Measurements from ENCODE around the gene DNAJC11. TPM values are rescaled to one million over a fixed set of nuclear protein-coding genes. Genes with fewer than 3 reads are reported as not detected.

Gene DNAJC11
- total RNA-seq, 1 donor from 2014 or later: 36.4 TPM

DNA sequence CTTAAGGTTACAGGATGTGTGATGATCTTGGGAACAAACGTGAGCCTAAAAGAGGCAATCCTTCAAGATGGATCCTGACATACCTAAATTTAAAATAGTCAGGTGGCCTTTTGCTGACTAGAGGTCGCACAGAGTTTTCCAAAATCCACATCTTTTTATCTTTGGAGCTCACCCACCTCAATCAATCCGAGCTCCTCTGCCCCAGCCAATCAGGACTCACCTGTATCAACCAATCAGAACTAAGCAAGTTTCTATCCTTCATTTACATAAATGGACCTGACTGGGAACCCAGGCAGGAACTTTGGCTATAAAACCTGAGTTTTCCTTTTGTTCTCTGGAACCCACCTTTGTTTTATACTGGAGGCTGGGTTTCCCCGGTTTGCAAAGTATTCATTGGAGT lies 16.2 kb downstream of the DNAJC11 start:
- Histone ChIP-seq H3K36me3 (peaks cover 6% of the 10 kb centered on the region), H3K4me3 (no peak overlapping the region), H3K9me3 (no peaks in the 10 kb centered on the region), H3K27ac (no peak overlapping the region), H3K4me1 (no peaks in the 10 kb centered on the region), H3K27me3 (ENCODE audit: low read depth) (no peaks in the 10 kb centered on the region)
- TF ChIP-seq, protein P1, sequence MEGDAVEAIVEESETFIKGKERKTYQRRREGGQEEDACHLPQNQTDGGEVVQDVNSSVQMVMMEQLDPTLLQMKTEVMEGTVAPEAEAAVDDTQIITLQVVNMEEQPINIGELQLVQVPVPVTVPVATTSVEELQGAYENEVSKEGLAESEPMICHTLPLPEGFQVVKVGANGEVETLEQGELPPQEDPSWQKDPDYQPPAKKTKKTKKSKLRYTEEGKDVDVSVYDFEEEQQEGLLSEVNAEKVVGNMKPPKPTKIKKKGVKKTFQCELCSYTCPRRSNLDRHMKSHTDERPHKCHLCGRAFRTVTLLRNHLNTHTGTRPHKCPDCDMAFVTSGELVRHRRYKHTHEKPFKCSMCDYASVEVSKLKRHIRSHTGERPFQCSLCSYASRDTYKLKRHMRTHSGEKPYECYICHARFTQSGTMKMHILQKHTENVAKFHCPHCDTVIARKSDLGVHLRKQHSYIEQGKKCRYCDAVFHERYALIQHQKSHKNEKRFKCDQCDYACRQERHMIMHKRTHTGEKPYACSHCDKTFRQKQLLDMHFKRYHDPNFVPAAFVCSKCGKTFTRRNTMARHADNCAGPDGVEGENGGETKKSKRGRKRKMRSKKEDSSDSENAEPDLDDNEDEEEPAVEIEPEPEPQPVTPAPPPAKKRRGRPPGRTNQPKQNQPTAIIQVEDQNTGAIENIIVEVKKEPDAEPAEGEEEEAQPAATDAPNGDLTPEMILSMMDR (IDR thresholded peaks at IDR 0.05): no peak
- DNase-seq (no peak), ATAC-seq (no peak)
- intact Hi-C loops (cut with DNase I): no loop called here

DNA sequence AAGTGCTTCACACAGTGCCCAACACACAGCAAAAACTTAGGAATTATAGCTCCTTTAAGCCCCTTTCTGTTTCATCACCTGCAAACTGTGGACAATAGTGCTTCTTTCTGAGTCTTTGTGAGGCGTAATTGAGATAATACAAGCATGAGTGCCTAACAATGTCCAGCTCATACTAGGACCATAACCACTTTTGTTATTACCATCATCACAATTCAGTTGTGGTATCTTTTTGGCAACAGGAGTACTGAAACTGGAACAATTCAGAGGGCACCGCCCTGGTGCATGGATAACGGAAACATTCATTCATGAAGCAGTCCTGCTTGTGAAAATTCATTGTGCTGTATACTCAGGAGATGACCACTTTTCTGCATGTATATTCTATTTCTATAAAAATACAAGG lies 18.2 kb downstream of the DNAJC11 start:
- DNase-seq (no peak), ATAC-seq (no peak)
- Histone ChIP-seq H3K36me3 (peaks cover 26% of the 10 kb centered on the region), H3K27me3 (ENCODE audit: low read depth) (no peaks in the 10 kb centered on the region), H3K4me3 (no peak overlapping the region), H3K9me3 (no peaks in the 10 kb centered on the region), H3K4me1 (no peaks in the 10 kb centered on the region), H3K27ac (no peak overlapping the region)
- intact Hi-C loops (cut with DNase I): no loop called here
- TF ChIP-seq, protein P1 (IDR thresholded peaks at IDR 0.05): no peak

DNA sequence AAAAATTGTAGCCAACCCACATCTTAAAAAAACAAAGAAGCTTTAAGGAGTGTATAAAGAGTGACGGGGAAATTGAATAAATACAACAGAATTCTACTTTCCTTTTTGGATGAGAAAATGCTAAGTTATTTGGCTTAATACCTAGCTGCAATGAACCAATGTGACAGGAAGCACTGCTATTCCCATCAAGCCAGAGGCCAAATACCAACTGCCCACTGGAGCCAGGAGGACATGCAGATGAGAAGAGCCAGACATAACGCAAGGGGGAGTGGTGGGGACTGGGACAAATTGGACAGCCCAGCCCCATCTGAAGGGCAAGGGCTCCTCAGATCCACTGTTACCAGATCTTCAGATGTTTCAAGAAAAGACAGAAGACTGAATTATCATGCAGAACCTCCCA lies 25.7 kb downstream of the DNAJC11 start:
- Histone ChIP-seq H3K36me3 (peaks cover 83% of the 10 kb centered on the region), H3K27ac (no peak overlapping the region), H3K27me3 (ENCODE audit: low read depth) (no peaks in the 10 kb centered on the region), H3K4me3 (no peak overlapping the region), H3K9me3 (no peaks in the 10 kb centered on the region), H3K4me1 (no peaks in the 10 kb centered on the region)
- intact Hi-C loops (cut with DNase I): no loop called here
- ATAC-seq (no peak), DNase-seq (no peak)
- TF ChIP-seq, protein P1 (IDR thresholded peaks at IDR 0.05): no peak

DNA sequence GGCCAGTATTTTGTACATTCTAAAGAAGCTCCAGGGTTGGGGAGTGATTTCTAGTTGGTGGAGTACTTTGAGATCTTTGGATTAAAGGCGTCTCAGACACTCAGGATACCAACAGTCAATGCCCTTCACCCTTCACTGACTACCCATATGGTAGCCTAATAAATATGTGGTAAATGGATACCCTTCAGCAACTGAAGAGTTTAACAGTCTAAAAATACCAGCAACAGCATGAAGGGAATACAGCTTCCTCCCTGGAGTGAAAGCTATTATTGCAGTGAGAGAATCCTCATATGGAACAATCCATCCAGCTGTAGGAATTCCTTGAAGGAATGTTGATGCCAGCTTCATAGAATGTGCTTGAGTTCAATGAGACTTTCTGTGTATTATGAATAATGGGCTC lies 26.8 kb downstream of the DNAJC11 start:
- Histone ChIP-seq H3K4me3 (no peak overlapping the region), H3K27ac (no peak overlapping the region), H3K9me3 (no peaks in the 10 kb centered on the region), H3K27me3 (ENCODE audit: low read depth) (no peaks in the 10 kb centered on the region), H3K4me1 (no peaks in the 10 kb centered on the region), H3K36me3 (peaks cover 74% of the 10 kb centered on the region)
- TF ChIP-seq, protein P1 (IDR thresholded peaks at IDR 0.05): no peak
- ATAC-seq: no peak
- intact Hi-C loops (cut with DNase I): no loop called here
- no peak for DNase-seq

DNA sequence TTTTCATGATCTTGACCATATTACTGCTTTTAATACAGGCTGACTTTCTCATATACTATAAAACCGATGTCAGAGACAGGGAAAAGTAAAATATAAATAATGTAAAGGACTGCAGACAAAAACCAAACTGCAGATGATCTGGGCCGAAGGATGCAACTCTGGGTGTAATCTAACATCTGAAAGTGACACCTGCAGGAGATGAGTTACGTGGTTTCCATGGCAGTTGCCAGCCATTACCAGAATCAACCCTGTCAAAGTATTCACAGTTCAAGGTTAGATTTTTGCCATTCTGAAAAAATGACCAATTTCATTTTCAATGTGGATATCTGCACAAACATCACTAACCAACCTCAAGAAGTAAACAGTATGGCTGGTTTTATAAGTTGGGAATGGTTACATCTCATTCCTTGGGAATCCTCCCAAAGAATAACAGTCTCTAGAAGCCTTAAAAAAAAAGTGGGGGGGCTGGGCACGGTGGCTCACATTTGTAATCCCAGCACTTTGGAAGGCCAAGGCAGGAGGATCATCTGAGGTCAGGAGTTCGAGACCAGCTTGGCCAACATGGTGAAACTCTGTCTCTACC lies 27.7 kb downstream of the DNAJC11 start:
- H3K4me1 ChIP-seq: no peaks in the 10 kb centered on the region
- ATAC-seq: no peak
- H3K27ac ChIP-seq: no peak overlapping the region
- no peak overlapping the region for H3K4me3 ChIP-seq
- no peaks in the 10 kb centered on the region for H3K27me3 ChIP-seq (ENCODE audit: low read depth)
- intact Hi-C loops (cut with DNase I): no loop called here
- peaks cover 65% of the 10 kb centered on the region for H3K36me3 ChIP-seq
- TF ChIP-seq, protein P1 (IDR thresholded peaks at IDR 0.05): no peak
- no peak for DNase-seq
- no peaks in the 10 kb centered on the region for H3K9me3 ChIP-seq
